Activated T-helper 1 cell treated with anti-CD3 and anti-CD28 coated beads, Interleukin-12 subunit alpha, Interleukin-12 subunit beta, Interleukin-2, Interleukin-4 antibody, amounts not matched to agents 30 ng/mL and 10 ng/mL and 1 ng/mL, durations not matched to agents 14 hours and 24 hours and 36 hours (primary cell): ENCODE measurements around the gene MSI2. TPM values are rescaled to one million over a fixed set of nuclear protein-coding genes. Genes with fewer than 3 reads are reported as not detected.

Experiments
- DNase-seq: peaks from one replicate; pipeline ENCODE4 v3.0.0; 2021; ENCODE audit warnings: low spot score
- H3K27ac Mint-ChIP-seq: one replicate; pipeline ENCODE4 v1.8.0; 2021; ENCODE audit warnings: mild to moderate bottlenecking, mixed read lengths
- H3K27me3 Mint-ChIP-seq: one replicate; pipeline ENCODE4 v1.8.0; 2022; ENCODE audit warnings: mild to moderate bottlenecking, moderate library complexity, mixed read lengths; ENCODE audit not compliant: insufficient read depth
- H3K36me3 Mint-ChIP-seq: one replicate; pipeline ENCODE4 v1.8.0; 2021; ENCODE audit warnings: low read depth, mixed read lengths
- H3K4me1 Mint-ChIP-seq: one replicate; pipeline ENCODE4 v1.8.0; 2021; ENCODE audit warnings: low read depth, mixed read lengths
- H3K4me3 Mint-ChIP-seq: one replicate; pipeline ENCODE4 v1.8.0; 2021; ENCODE audit warnings: mild to moderate bottlenecking, moderate library complexity, mixed read lengths
- H3K9me3 Mint-ChIP-seq: one replicate; pipeline ENCODE4 v1.8.0; 2021; ENCODE audit warnings: mixed read lengths
- intact Hi-C: fragments of 100-400 bp; cut with micrococcal nuclease; formaldehyde crosslinking; loops from one replicate; pipeline ENCODE4 v1.15.1; 2024
- total RNA-seq: library from RNA; stranded (reverse); gene quantifications from 2 replicates; pipeline ENCODE4 v1.2.3, GENCODE V29; 2022

The MSI2 gene
- total RNA-seq, 1 donor from 2014 or later: 278 TPM

GRCh38 chr17:57439651-57440050, 183.3 kb downstream of the MSI2 start:
- H3K4me3 Mint-ChIP-seq: peak overlapping the region; percentile 72
- intact Hi-C loops: loop anchor here (1.0 to 10.0 kb wide), 6 partner anchors 68 to 607 kb away; partner anchors contain the start of genes C17orf67 and DGKE
- H3K4me1 Mint-ChIP-seq: peaks cover 85% of the 10 kb centered on the region
- peak overlapping the region; percentile 98 for H3K27ac Mint-ChIP-seq
- H3K36me3 Mint-ChIP-seq: peaks cover 27% of the 10 kb centered on the region
- no peaks in the 10 kb centered on the region for H3K9me3 Mint-ChIP-seq
- H3K27me3 Mint-ChIP-seq: peaks cover 2% of the 10 kb centered on the region
- no peak for DNase-seq

GRCh38 chr17:57440522-57441269, 184.4 kb downstream of the MSI2 start:
- Mint-ChIP-seq H3K9me3 (no peaks in the 10 kb centered on the region), H3K4me3 (peak overlapping the region; percentile 72), H3K36me3 (peaks cover 26% of the 10 kb centered on the region), H3K4me1 (peaks cover 93% of the 10 kb centered on the region), H3K27me3 (peaks cover 2% of the 10 kb centered on the region), H3K27ac (peak overlapping the region; percentile 98)
- DNase-seq: peak; percentile 66
- intact Hi-C loops: loop anchor here (1.0 to 10.0 kb wide), 12 partner anchors 11 to 608 kb away; partner anchors contain the start of genes C17orf67 and DGKE

GRCh38 chr17:57441270-57441600, 184.9 kb downstream of the MSI2 start:
- no peaks in the 10 kb centered on the region for H3K9me3 Mint-ChIP-seq
- DNase-seq: no peak
- H3K36me3 Mint-ChIP-seq: peaks cover 26% of the 10 kb centered on the region
- H3K27me3 Mint-ChIP-seq: peaks cover 2% of the 10 kb centered on the region
- H3K4me3 Mint-ChIP-seq: peak overlapping the region; percentile 72
- peak overlapping the region; percentile 98 for H3K27ac Mint-ChIP-seq
- peaks cover 93% of the 10 kb centered on the region for H3K4me1 Mint-ChIP-seq
- intact Hi-C loops: loop anchor here (1.0 to 10.0 kb wide), 11 partner anchors 10 to 609 kb away; partner anchors contain the start of genes C17orf67 and DGKE

- Mint-ChIP-seq H3K36me3 (peaks cover 23% of the 10 kb centered on the region), H3K27ac (peak overlapping the region; percentile 98), H3K4me1 (peaks cover 87% of the 10 kb centered on the region), H3K9me3 (no peaks in the 10 kb centered on the region), H3K27me3 (peaks cover 2% of the 10 kb centered on the region), H3K4me3 (peak overlapping the region; percentile 58)
- no peak for DNase-seq
- intact Hi-C loops: loop anchor here (5.0 to 10.0 kb wide), 5 partner anchors 65 to 610 kb away; partner anchors contain the start of genes C17orf67 and DGKE
Measured at GRCh38 chr17:57442401-57442823, 186.1 kb downstream of the MSI2 start.

GRCh38 chr17:57442914-57443571, 186.7 kb downstream of the MSI2 start:
- intact Hi-C loops: loop anchor here (5.0 to 10.0 kb wide), 5 partner anchors 64 to 611 kb away; partner anchors contain the start of genes C17orf67 and DGKE
- Mint-ChIP-seq H3K27ac (peak overlapping the region; percentile 98), H3K4me3 (peak overlapping the region; percentile 61)

GRCh38 chr17:57443781-57444180, 187.5 kb downstream of the MSI2 start:
- H3K36me3 Mint-ChIP-seq: peaks cover 19% of the 10 kb centered on the region
- peaks cover 89% of the 10 kb centered on the region for H3K4me1 Mint-ChIP-seq
- peaks cover 2% of the 10 kb centered on the region for H3K27me3 Mint-ChIP-seq
- DNase-seq: no peak
- H3K4me3 Mint-ChIP-seq: no peak overlapping the region
- H3K27ac Mint-ChIP-seq: peak overlapping the region; percentile 98
- H3K9me3 Mint-ChIP-seq: no peaks in the 10 kb centered on the region
- intact Hi-C loops: loop anchor here (5.0 to 10.0 kb wide), 5 partner anchors 64 to 611 kb away; partner anchors contain the start of genes C17orf67 and DGKE

More at GRCh38 chr17:57442914-57443571, 186.7 kb downstream of the MSI2 start:
- Mint-ChIP-seq H3K4me1 (peaks cover 87% of the 10 kb centered on the region), H3K27me3 (peaks cover 2% of the 10 kb centered on the region), H3K36me3 (peaks cover 21% of the 10 kb centered on the region), H3K9me3 (no peaks in the 10 kb centered on the region)
- DNase-seq: peak; percentile 31

- Mint-ChIP-seq H3K9me3 (no peaks in the 10 kb centered on the region), H3K27me3 (no peaks in the 10 kb centered on the region), H3K36me3 (peaks cover 14% of the 10 kb centered on the region), H3K4me3 (peak overlapping the region; percentile 15), H3K4me1 (peaks cover 87% of the 10 kb centered on the region), H3K27ac (peak overlapping the region; percentile 69)
- DNase-seq: no peak
- intact Hi-C loops: loop anchor here (5.0 to 10.0 kb wide), 5 partner anchors 62 to 613 kb away; partner anchors contain the start of genes C17orf67 and DGKE
Measured at GRCh38 chr17:57444682-57445450, 188.5 kb downstream of the MSI2 start.

- Mint-ChIP-seq H3K27ac (no peak overlapping the region), H3K4me1 (peaks cover 84% of the 10 kb centered on the region), H3K9me3 (no peaks in the 10 kb centered on the region)
Measured at GRCh38 chr17:57445772-57446472, 189.6 kb downstream of the MSI2 start.

GRCh38 chr17:57447357-57447989, 191.2 kb downstream of the MSI2 start:
- Mint-ChIP-seq H3K4me3 (no peak overlapping the region), H3K27me3 (no peaks in the 10 kb centered on the region), H3K4me1 (peaks cover 84% of the 10 kb centered on the region), H3K36me3 (peaks cover 21% of the 10 kb centered on the region), H3K27ac (peak overlapping the region; percentile 22), H3K9me3 (no peaks in the 10 kb centered on the region)
- no peak for DNase-seq
- intact Hi-C loops: loop anchor here (10.0 kb wide), 2 partner anchors 227 to 313 kb away; no protein-coding TSS in a partner anchor

More at GRCh38 chr17:57445772-57446472, 189.6 kb downstream of the MSI2 start:
- no peak for DNase-seq
- no peak overlapping the region for H3K4me3 Mint-ChIP-seq
- H3K36me3 Mint-ChIP-seq: peaks cover 14% of the 10 kb centered on the region
- intact Hi-C loops: loop anchor here (10.0 kb wide), 2 partner anchors 229 to 311 kb away; no protein-coding TSS in a partner anchor
- no peaks in the 10 kb centered on the region for H3K27me3 Mint-ChIP-seq

- peak overlapping the region; percentile 22 for H3K27ac Mint-ChIP-seq
- no peak for DNase-seq
- H3K4me1 Mint-ChIP-seq: peaks cover 84% of the 10 kb centered on the region
- intact Hi-C loops: loop anchor here (10.0 kb wide), 2 partner anchors 227 to 313 kb away; no protein-coding TSS in a partner anchor
- H3K36me3 Mint-ChIP-seq: peaks cover 23% of the 10 kb centered on the region
- H3K4me3 Mint-ChIP-seq: no peak overlapping the region
- no peaks in the 10 kb centered on the region for H3K27me3 Mint-ChIP-seq
- no peaks in the 10 kb centered on the region for H3K9me3 Mint-ChIP-seq
Measured at GRCh38 chr17:57447990-57448758, 191.9 kb downstream of the MSI2 start.
